Testis (tissue), 3 donors: ENCODE data around the gene GLE1. TPM values are rescaled to one million over a fixed set of nuclear protein-coding genes. Genes with fewer than 3 reads are reported as not detected.
"Not testable (repeated sequence)": the region's sequence is repeated elsewhere in the genome, so short reads cannot be mapped to it uniquely, and the experiment has no call there.

Experiments used
- DNase-seq: peaks from one replicate; pipeline ENCODE4 v3.0.0-alpha.2; 2019
- H3K27ac ChIP-seq, 2 donors: fragments of 200-600 bp; sonication (generic); one replicate each; pipeline ENCODE4 v1.5.1; 2019
- H3K27me3 ChIP-seq: fragments of 200-600 bp; sonication (generic); one replicate; pipeline ENCODE4 v1.5.1; 2019
- H3K36me3 ChIP-seq: fragments of 200-600 bp; sonication (generic); one replicate; pipeline ENCODE4 v1.5.1; 2017; ENCODE audit warnings: low read depth; ENCODE audit errors: missing control alignments
- H3K4me1 ChIP-seq: fragments of 200-600 bp; sonication (generic); one replicate; pipeline ENCODE4 v1.5.1; 2019
- H3K4me3 ChIP-seq, 2 donors: fragments of 200-600 bp; sonication (generic); one replicate each; pipeline ENCODE4 v1.5.1; 2017 to 2019
- H3K9me3 ChIP-seq: fragments of 200-600 bp; sonication (generic); one replicate; pipeline ENCODE4 v1.5.1; 2017
- POLR2A ChIP-seq: fragments of 450-650 bp; IDR thresholded peaks from one replicate; pipeline ENCODE4 v1.6.1; 2017; ENCODE audit warnings: antibody characterized with exemption, mild to moderate bottlenecking, moderate library complexity
- WGBS, 2 donors: methylation state at CpG; one replicate each; pipeline ENCODE4 v1.1.5; 2018; 5-methylcytosine and 5-hydroxymethylcytosine counted together
- intact Hi-C: fragments of 100-400 bp; cut with DNase I; formaldehyde crosslinking; loops from one replicate; pipeline ENCODE4 v1.15.1; 2023; ENCODE audit warnings: low total_unique reads
- polyA plus RNA-seq: library from polyadenylated mRNA; stranded (reverse); fragments of 350-450 nt; fragmentation: Illumina TruSeq; extraction: RNeasy Lipid Tissue Mini Kit (QIAGEN cat#74804); gene quantifications from one replicate; pipeline ENCODE4 v1.2.3, GENCODE V29; 2014; ENCODE audit warnings: low read depth, low replicate concordance; ENCODE audit not compliant: insufficient read depth
- total RNA-seq, 2 donors: library from RNA; depleted of rRNA; stranded (reverse); fragments of >200 nt; gene quantifications; one replicate each; pipeline ENCODE4 v1.2.3, GENCODE V29; 2016
- TF ChIP-seq, protein P1 (sequence below), 3 experiments: fragments of 450-650 bp in 2 of 3; fragments of 200-600 bp in 1 of 3; sonication (generic) in 1 of 3; IDR thresholded peaks; one replicate each; pipeline ENCODE4 v1.5.1; 2016 to 2019; ENCODE audit warnings: antibody characterized with exemption in 3 of 3, mild to moderate bottlenecking in 2 of 3, moderate library complexity in 1 of 3

Gene GLE1
- total and polyA plus RNA-seq, 3 donors from 2014 or later, result 44.7 to 82.3 (median 59.7) TPM

GRCh38 chr9:128499920-128500319 is 4.6 kb upstream of the GLE1 start:
- H3K4me3 ChIP-seq, result no peak overlapping the region
- H3K27ac ChIP-seq, result no peak overlapping the region
- H3K27me3 ChIP-seq, result no peaks in the 10 kb centered on the region
- no peaks in the 10 kb centered on the region for H3K4me1 ChIP-seq
- WGBS, 2 donors, result 89 to 94% methylated on average over 15 of the region's 15 CpGs
- intact Hi-C loops, result no loop called here
- TF ChIP-seq, protein P1, sequence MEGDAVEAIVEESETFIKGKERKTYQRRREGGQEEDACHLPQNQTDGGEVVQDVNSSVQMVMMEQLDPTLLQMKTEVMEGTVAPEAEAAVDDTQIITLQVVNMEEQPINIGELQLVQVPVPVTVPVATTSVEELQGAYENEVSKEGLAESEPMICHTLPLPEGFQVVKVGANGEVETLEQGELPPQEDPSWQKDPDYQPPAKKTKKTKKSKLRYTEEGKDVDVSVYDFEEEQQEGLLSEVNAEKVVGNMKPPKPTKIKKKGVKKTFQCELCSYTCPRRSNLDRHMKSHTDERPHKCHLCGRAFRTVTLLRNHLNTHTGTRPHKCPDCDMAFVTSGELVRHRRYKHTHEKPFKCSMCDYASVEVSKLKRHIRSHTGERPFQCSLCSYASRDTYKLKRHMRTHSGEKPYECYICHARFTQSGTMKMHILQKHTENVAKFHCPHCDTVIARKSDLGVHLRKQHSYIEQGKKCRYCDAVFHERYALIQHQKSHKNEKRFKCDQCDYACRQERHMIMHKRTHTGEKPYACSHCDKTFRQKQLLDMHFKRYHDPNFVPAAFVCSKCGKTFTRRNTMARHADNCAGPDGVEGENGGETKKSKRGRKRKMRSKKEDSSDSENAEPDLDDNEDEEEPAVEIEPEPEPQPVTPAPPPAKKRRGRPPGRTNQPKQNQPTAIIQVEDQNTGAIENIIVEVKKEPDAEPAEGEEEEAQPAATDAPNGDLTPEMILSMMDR (IDR thresholded peaks at IDR 0.05), result no peak
- no peak for TF ChIP-seq POLR2A
- no peaks in the 10 kb centered on the region for H3K9me3 ChIP-seq
- H3K36me3 ChIP-seq, result no peaks in the 10 kb centered on the region
- no peak for DNase-seq

DNA sequence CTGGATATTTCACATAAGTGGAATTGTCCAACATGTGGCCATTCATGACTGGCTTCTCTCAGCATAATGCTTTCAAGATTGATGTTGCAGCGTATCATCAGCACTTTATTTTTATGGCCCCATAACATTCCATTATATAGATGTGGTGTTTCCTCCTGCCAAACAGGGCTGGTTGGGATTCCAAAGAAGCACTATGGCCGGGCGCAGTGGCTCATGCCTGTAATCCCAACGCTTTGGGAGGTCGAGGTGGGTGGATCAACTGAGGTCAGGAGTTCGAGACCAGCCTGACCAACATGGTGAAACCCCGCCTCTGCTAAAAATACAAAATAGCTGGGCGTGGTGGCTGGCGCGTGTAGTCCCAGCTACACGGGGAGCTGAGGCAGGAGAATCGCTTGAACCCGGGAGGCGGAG is 1.1 kb upstream of the GLE1 start:
- intact Hi-C loops, H3K27me3 ChIP-seq, H3K9me3 ChIP-seq, DNase-seq, H3K36me3 ChIP-seq: not testable (repeated sequence)
- Histone ChIP-seq H3K27ac (peak overlapping the region in 1 of 2 donors; percentile 48), H3K4me3 (peak overlapping the region in 1 of 2 donors; percentile 83), H3K4me1 (peaks cover 11% of the 10 kb centered on the region)
- WGBS, 2 donors, result 45 to 48% methylated on average over 14 of the region's 14 CpGs

DNA sequence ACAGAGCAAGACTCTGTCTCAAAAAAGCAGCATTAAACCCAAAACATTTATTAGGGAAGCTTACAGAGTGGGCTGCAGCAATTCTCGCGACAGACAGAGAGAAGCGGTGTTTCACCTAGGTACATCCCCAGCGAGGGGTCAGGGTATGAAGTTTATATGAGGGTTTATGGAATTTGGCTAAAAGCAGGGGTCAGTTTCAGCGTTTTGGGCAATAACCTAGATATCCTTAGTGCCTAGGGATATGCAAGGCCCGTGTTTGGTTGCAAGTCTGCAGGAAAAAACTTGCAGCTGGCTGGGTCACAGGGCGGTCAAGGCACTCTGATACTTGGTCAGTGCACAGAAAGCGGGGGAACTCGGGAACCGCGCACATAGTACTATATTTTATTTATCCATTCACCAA is 649 bp upstream of the GLE1 start:
- intact Hi-C loops, result no loop called here
- Histone ChIP-seq H3K4me1 (peaks cover 11% of the 10 kb centered on the region), H3K4me3 (peak overlapping the region; percentile 83 to 84), H3K36me3 (no peaks in the 10 kb centered on the region), H3K9me3 (no peaks in the 10 kb centered on the region), H3K27me3 (no peaks in the 10 kb centered on the region), H3K27ac (peak overlapping the region in 1 of 2 donors; percentile 48)
- TF ChIP-seq POLR2A, result no peak
- TF ChIP-seq, protein P1 (IDR thresholded peaks at IDR 0.05), result no peak
- WGBS, 2 donors, result 13 to 14% methylated on average over 9 to 11 of the region's 11 CpGs
- DNase-seq, result peak; percentile 49

- TF ChIP-seq, protein P1 (IDR thresholded peaks at IDR 0.05), result no peak
- no peak for TF ChIP-seq POLR2A
- peaks cover 11% of the 10 kb centered on the region for H3K4me1 ChIP-seq
- DNase-seq, result no peak
- no peaks in the 10 kb centered on the region for H3K9me3 ChIP-seq
- H3K27ac ChIP-seq, result peak overlapping the region in 1 of 2 donors; percentile 69
- H3K4me3 ChIP-seq, result peak overlapping the region; percentile 83 to 84
- H3K27me3 ChIP-seq, result no peaks in the 10 kb centered on the region
- intact Hi-C loops, result no loop called here
- WGBS, 2 donors, result 20 to 21% methylated on average over 6 of the region's 6 CpGs
- H3K36me3 ChIP-seq, result no peaks in the 10 kb centered on the region
Measured at GRCh38 chr9:128505414-128505765, 871 bp downstream of the GLE1 start.

- H3K27ac ChIP-seq, H3K4me3 ChIP-seq: not testable (repeated sequence)
Measured at GRCh38 chr9:128505906-128506305, 1.4 kb downstream of the GLE1 start.

DNA sequence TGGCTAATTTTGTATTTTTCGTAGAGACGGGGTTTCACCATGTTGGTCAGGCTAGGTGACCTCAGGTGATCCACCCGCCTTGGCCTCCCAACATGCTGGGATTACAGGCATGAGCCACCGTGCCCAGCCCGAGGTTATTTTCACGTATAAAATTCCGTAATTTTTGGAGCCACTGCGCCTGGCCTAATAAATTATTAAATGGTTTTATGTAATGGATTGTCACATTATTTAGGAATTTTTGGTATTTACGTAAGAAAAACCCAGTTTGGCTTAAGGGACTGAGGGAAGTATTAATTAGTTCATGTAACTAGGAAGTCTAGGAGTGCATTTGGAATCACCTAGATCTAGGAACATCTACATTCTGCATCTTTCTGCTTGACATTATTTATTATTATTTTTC is 8.3 kb downstream of the GLE1 start:
- no peaks in the 10 kb centered on the region for H3K9me3 ChIP-seq
- H3K4me3 ChIP-seq, result no peak overlapping the region
- H3K36me3 ChIP-seq, result no peaks in the 10 kb centered on the region
- WGBS, 2 donors, result 95 to 97% methylated on average over 9 of the region's 9 CpGs
- TF ChIP-seq, protein P1 (IDR thresholded peaks at IDR 0.05), result no peak
- no peak for TF ChIP-seq POLR2A
- DNase-seq, result no peak
- intact Hi-C loops, result no loop called here
- H3K4me1 ChIP-seq, result no peaks in the 10 kb centered on the region
- no peaks in the 10 kb centered on the region for H3K27me3 ChIP-seq
- H3K27ac ChIP-seq, result no peak overlapping the region

More at GRCh38 chr9:128505906-128506305, 1.4 kb downstream of the GLE1 start:
- DNase-seq, H3K27me3 ChIP-seq, intact Hi-C loops, H3K36me3 ChIP-seq, H3K9me3 ChIP-seq: not testable (repeated sequence)
- WGBS, 2 donors, result 59% methylated on average over 12 of the region's 12 CpGs
- peaks cover 11% of the 10 kb centered on the region for H3K4me1 ChIP-seq
